Parathyroid adenoma (tissue), 2 donors: ENCODE data around the gene FAU.
A peak's percentile ranks its signal among the peaks of the same experiment; 100 is the strongest.

Experiments
- H2AFZ ChIP-seq: fragments of 300-600 bp; sonication (generic); one replicate; pipeline ENCODE4 v1.7.0; 2017; ENCODE audit warnings: antibody characterized with exemption, mild to moderate bottlenecking
- H3K27ac ChIP-seq: fragments of 300-600 bp; sonication (generic); one replicate; pipeline ENCODE4 v1.7.0; 2017
- H3K27me3 ChIP-seq: fragments of 300-600 bp; sonication (generic); one replicate; pipeline ENCODE4 v1.7.0; 2017; ENCODE audit warnings: low read length; ENCODE audit not compliant: control insufficient read depth, insufficient read depth
- H3K36me3 ChIP-seq: fragments of 300-600 bp; sonication (generic); one replicate; pipeline ENCODE4 v1.7.0; 2017; ENCODE audit warnings: low read length; ENCODE audit not compliant: control insufficient read depth, insufficient read depth
- H3K4me1 ChIP-seq: fragments of 300-600 bp; sonication (generic); one replicate; pipeline ENCODE4 v1.7.0; 2017; ENCODE audit warnings: control low read depth
- H3K4me2 ChIP-seq: fragments of 300-600 bp; sonication (generic); one replicate; pipeline ENCODE4 v1.7.0; 2017; ENCODE audit warnings: low read length
- H3K4me3 ChIP-seq: fragments of 300-600 bp; sonication (generic); one replicate; pipeline ENCODE4 v1.7.0; 2017; ENCODE audit warnings: low read depth, low read length
- H3K79me2 ChIP-seq: fragments of 300-600 bp; sonication (generic); one replicate; pipeline ENCODE4 v1.7.0; 2017; ENCODE audit warnings: control low read depth
- H3K9ac ChIP-seq: fragments of 300-600 bp; sonication (generic); one replicate; pipeline ENCODE4 v1.7.0; 2017; ENCODE audit warnings: mild to moderate bottlenecking
- H3K9me3 ChIP-seq: fragments of 300-600 bp; sonication (generic); one replicate; pipeline ENCODE4 v1.7.0; 2017; ENCODE audit warnings: low read length; ENCODE audit not compliant: control insufficient read depth
- CTCF ChIP-seq: fragments of 300-600 bp; sonication (generic); IDR thresholded peaks from one replicate; pipeline ENCODE4 v1.7.0; 2017; ENCODE audit warnings: antibody characterized with exemption, mild to moderate bottlenecking
- donor health status: primary hyperparathyroidism.

FAU gene

GRCh38 chr11:65166893-65167292 is 45.0 kb upstream of the FAU start:
- TF ChIP-seq CTCF, result no peak
- no peak overlapping the region for H3K27ac ChIP-seq
- no peak overlapping the region for H3K4me3 ChIP-seq

GRCh38 chr11:65165410-65166317 is 43.7 kb upstream of the FAU start:
- H3K36me3 ChIP-seq, result no peaks in the 10 kb centered on the region
- H3K4me1 ChIP-seq, result no peaks in the 10 kb centered on the region
- H3K4me3 ChIP-seq, result no peak overlapping the region
- peak overlapping the region; percentile 19 for H3K27ac ChIP-seq
- H2AFZ ChIP-seq, result no peak overlapping the region
- no peak overlapping the region for H3K9ac ChIP-seq
- no peak for TF ChIP-seq CTCF
- no peaks in the 10 kb centered on the region for H3K27me3 ChIP-seq
- H3K79me2 ChIP-seq, result no peaks in the 10 kb centered on the region
- no peaks in the 10 kb centered on the region for H3K9me3 ChIP-seq
- no peak overlapping the region for H3K4me2 ChIP-seq

More at GRCh38 chr11:65166893-65167292, 45.0 kb upstream of the FAU start:
- H3K4me1 ChIP-seq, result no peaks in the 10 kb centered on the region
- no peaks in the 10 kb centered on the region for H3K36me3 ChIP-seq
- H3K9ac ChIP-seq, result no peak overlapping the region
- H2AFZ ChIP-seq, result no peak overlapping the region
- no peaks in the 10 kb centered on the region for H3K27me3 ChIP-seq
- no peak overlapping the region for H3K4me2 ChIP-seq
- no peaks in the 10 kb centered on the region for H3K79me2 ChIP-seq
- no peaks in the 10 kb centered on the region for H3K9me3 ChIP-seq

- H3K4me1 ChIP-seq, result no peaks in the 10 kb centered on the region
- H3K4me2 ChIP-seq, result no peak overlapping the region
- H3K9me3 ChIP-seq, result no peaks in the 10 kb centered on the region
- H3K4me3 ChIP-seq, result no peak overlapping the region
- no peaks in the 10 kb centered on the region for H3K27me3 ChIP-seq
- no peak overlapping the region for H3K27ac ChIP-seq
- no peaks in the 10 kb centered on the region for H3K79me2 ChIP-seq
- no peak overlapping the region for H3K9ac ChIP-seq
- H2AFZ ChIP-seq, result no peak overlapping the region
- no peaks in the 10 kb centered on the region for H3K36me3 ChIP-seq
- no peak for TF ChIP-seq CTCF
Measured at GRCh38 chr11:65163684-65164083, 41.8 kb upstream of the FAU start.

- H2AFZ ChIP-seq, result no peak overlapping the region
- no peak overlapping the region for H3K9ac ChIP-seq
- H3K4me3 ChIP-seq, result no peak overlapping the region
- H3K79me2 ChIP-seq, result no peaks in the 10 kb centered on the region
- H3K27me3 ChIP-seq, result no peaks in the 10 kb centered on the region
- no peaks in the 10 kb centered on the region for H3K36me3 ChIP-seq
- H3K4me2 ChIP-seq, result no peak overlapping the region
- no peaks in the 10 kb centered on the region for H3K9me3 ChIP-seq
- no peak for TF ChIP-seq CTCF
- H3K4me1 ChIP-seq, result no peaks in the 10 kb centered on the region
- H3K27ac ChIP-seq, result no peak overlapping the region
Measured at GRCh38 chr11:65160643-65161042, 38.7 kb upstream of the FAU start.

GRCh38 chr11:65159012-65159411 is 37.1 kb upstream of the FAU start:
- no peak overlapping the region for H3K4me2 ChIP-seq
- H3K4me1 ChIP-seq, result no peaks in the 10 kb centered on the region
- H3K27me3 ChIP-seq, result no peaks in the 10 kb centered on the region

More at GRCh38 chr11:65159012-65159411, 37.1 kb upstream of the FAU start:
- no peak overlapping the region for H3K9ac ChIP-seq
- no peak overlapping the region for H3K27ac ChIP-seq
- no peaks in the 10 kb centered on the region for H3K9me3 ChIP-seq
- TF ChIP-seq CTCF, result no peak
- no peak overlapping the region for H2AFZ ChIP-seq
- no peak overlapping the region for H3K4me3 ChIP-seq
- no peaks in the 10 kb centered on the region for H3K79me2 ChIP-seq
- no peaks in the 10 kb centered on the region for H3K36me3 ChIP-seq
